K562 (cell line): ENCODE data around the gene NPR1.

ENCODE experiments used
- CHD2 ChIP-seq: IDR thresholded peaks from 2 replicates; pipeline ENCODE4 v1.6.1; 2011; ENCODE audit warnings: low read depth, low read length
- CTCFL ChIP-seq: IDR thresholded peaks from 2 replicates; pipeline ENCODE4 v1.6.1; 2011; ENCODE audit warnings: borderline replicate concordance, low read depth, mild to moderate bottlenecking, moderate library complexity, low read length; ENCODE audit not compliant: insufficient read depth, poor library complexity, severe bottlenecking
- EZH2 ChIP-seq: IDR thresholded peaks from 2 replicates; pipeline ENCODE4 v1.6.1; 2012; ENCODE audit warnings: low read depth, mild to moderate bottlenecking, inconsistent platforms, low read length, borderline replicate concordance
- MYNN ChIP-seq, 2 experiments: sonication (generic); formaldehyde crosslinking in 1 of 2; IDR thresholded peaks; 2 replicates each; pipeline versions ENCODE4 v1.5.0 to v1.6.1; 2016 to 2020; ENCODE audit warnings: antibody characterized with exemption in 1 of 2, missing genetic modification reagents in 1 of 2
- ZNF146 ChIP-seq: IDR thresholded peaks from one replicate; pipeline ENCODE4 v1.6.1; 2018; ENCODE audit warnings: missing compliant biosample characterization; ENCODE audit not compliant: unreplicated experiment

- TF ChIP-seq CTCFL (no peak), MYNN (IDR thresholded peaks at IDR 0.05) (peak; percentile 88), MYNN (CRISPR knock-in tag; IDR thresholded peaks at IDR 0.05) (no peak), EZH2 (no peak), CHD2 (no peak), ZNF146 (CRISPR knock-in tag) (no peak)
These were observed 18.9 kb downstream of the NPR1 start for GRCh38 chr1:153697191-153698019.
